ENCODE results near the gene ZNF71.

Gene ZNF71

DNA sequence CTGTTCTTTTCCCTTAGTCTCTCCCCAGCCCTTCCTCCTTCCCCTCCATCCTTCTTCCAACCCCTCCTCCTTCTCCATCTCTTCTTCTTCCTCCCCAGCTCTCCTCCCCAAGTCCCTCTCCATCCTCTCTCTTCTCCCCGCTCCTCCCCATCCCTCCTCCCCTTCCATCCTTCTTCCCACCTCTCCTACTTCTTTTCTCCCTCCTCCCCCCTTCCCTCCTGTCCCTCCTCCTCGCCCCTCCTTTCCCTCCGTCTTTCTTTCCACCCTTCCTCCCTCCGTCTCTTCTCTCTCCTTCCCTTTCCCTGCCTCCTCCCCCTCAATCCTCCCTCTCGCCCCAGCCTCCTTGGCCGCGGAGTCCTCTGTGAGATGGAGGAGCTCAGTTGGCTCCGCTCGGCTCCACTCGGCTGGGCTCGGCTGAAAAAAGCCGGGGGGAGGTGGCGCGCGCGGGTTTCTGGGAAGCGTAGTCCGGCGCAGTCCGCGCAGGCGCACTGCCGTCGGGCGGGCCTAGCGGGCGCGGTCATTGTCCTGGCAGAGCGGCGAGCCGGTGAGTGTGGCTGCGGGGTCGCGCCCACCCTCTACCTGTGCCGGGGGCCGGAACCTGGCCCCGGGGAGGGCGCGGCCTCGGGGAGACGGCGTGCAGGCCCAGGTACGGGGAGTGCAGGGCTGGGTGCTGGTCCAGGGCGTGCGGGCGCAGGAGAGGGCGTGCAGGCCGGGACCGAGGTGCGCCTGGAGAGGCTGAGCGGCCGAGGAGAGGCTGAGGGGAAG lies at the start of gene ZNF71:
Gene ZNF71 (plus strand): TSS at position 520 of the 765 bp plus-strand sequence. CDS start 6,257 bp downstream, outside the sequence.
- Mint-ChIP-seq H3K9me3 (peaks cover 62% of the 10 kb centered on the region), H3K4me3 (peak within 1 kb of the TSS; percentile 89), H3K4me1 (ENCODE audit: low read depth) (peaks cover 19% of the 10 kb centered on the region), H3K36me3 (ENCODE audit: low read depth) (peaks cover 38% of the 10 kb centered on the region), H3K27me3 (no peaks in the 10 kb centered on the region), H3K27ac (peak within 1 kb of the TSS; percentile 82)
- intact Hi-C loops (cut with micrococcal nuclease): loop anchor here (1.0 kb wide), 1 partner anchor 28 kb away; the partner anchor contains the start of gene ZNF470

DNA sequence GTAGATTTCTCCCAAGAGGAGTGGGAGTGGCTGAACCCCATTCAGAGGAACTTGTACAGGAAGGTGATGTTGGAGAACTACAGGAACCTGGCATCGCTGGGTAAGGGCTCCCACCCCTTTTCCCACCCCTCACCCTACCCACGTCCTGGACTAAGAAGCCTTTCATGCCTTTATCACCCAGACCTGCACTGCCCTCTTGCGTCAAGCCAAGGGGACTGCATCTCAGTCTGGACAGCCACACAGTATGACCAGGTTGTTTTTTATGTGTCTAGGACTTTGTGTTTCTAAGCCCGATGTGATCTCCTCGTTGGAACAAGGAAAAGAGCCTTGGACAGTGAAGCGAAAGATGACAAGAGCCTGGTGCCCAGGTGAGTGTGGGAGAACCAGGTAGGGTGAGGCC lies 47.6 kb upstream of the ZNF71 start:
- Mint-ChIP-seq H3K27ac (no peak overlapping the region), H3K27me3 (no peaks in the 10 kb centered on the region), H3K4me1 (ENCODE audit: low read depth) (no peaks in the 10 kb centered on the region), H3K4me3 (no peak overlapping the region), H3K36me3 (ENCODE audit: low read depth) (peaks cover 64% of the 10 kb centered on the region), H3K9me3 (peaks cover 84% of the 10 kb centered on the region)
- intact Hi-C loops (cut with micrococcal nuclease): no loop called here

DNA sequence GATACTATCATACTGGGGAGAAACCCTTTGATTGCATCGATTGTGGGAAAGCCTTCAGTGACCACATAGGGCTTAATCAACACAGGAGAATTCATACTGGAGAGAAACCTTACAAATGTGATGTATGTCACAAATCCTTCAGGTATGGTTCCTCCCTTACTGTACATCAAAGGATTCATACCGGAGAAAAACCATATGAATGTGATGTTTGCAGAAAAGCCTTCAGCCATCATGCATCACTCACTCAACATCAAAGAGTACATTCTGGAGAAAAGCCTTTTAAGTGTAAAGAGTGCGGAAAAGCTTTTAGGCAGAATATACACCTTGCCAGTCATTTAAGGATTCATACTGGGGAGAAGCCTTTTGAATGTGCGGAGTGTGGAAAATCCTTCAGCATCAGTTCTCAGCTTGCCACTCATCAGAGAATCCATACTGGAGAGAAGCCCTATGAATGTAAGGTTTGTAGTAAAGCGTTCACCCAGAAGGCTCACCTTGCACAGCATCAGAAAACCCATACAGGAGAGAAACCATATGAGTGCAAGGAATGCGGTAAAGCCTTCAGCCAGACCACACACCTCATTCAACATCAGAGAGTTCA lies 40.7 kb upstream of the ZNF71 start:
- Mint-ChIP-seq H3K27ac (no peak overlapping the region), H3K4me1 (ENCODE audit: low read depth) (no peaks in the 10 kb centered on the region), H3K36me3 (ENCODE audit: low read depth) (peaks cover 51% of the 10 kb centered on the region), H3K27me3 (no peaks in the 10 kb centered on the region), H3K9me3 (peaks cover 79% of the 10 kb centered on the region), H3K4me3 (no peak overlapping the region)
- intact Hi-C loops (cut with micrococcal nuclease): no loop called here

DNA sequence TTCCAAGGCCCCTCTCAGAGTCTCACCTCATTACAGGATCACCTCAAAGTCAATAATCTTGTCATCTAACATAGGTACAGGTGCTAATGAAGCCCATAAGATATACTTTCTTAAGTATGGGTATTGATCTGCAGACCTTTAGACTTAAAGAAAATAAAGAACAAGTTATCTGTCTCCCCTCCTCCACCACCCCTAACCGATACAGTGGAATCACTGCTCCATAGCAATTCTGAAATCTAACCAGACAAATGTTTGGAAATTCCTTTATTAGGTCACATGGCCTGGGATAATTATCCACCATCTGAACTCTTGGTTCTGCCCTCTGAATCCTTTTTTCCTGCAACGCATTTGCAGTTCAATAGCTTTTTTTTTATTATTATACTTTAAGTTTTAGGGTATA lies 32.3 kb upstream of the ZNF71 start:
- Mint-ChIP-seq H3K27me3 (peaks cover 1% of the 10 kb centered on the region), H3K4me3 (no peak overlapping the region), H3K27ac (no peak overlapping the region), H3K36me3 (ENCODE audit: low read depth) (peaks cover 30% of the 10 kb centered on the region), H3K9me3 (peaks cover 92% of the 10 kb centered on the region), H3K4me1 (ENCODE audit: low read depth) (peaks cover 5% of the 10 kb centered on the region)
- intact Hi-C loops (cut with micrococcal nuclease): no loop called here

DNA sequence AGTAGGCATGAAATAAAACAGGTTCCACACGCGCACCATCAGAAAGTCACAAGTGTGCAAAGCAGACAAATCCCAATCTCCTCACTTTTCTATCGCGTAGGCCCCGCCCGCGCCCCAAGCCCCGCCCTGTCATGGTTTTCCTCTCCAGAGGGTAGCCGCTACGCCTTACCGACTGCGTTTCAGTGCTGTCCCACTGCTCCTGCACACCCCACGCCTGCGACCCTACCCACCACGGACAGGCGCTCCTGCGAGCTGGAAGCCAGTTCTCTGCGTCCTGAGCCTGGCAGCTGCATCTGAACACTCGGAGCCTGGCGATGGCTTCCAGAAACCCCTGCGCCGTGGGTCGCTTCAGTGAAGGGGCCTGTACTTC lies 28.2 kb upstream of the ZNF71 start:
- Mint-ChIP-seq H3K36me3 (ENCODE audit: low read depth) (peaks cover 69% of the 10 kb centered on the region), H3K4me3 (peak overlapping the region; percentile 98), H3K27me3 (peaks cover 1% of the 10 kb centered on the region), H3K9me3 (peaks cover 88% of the 10 kb centered on the region), H3K27ac (peak overlapping the region; percentile 98), H3K4me1 (ENCODE audit: low read depth) (peaks cover 9% of the 10 kb centered on the region)
- intact Hi-C loops (cut with micrococcal nuclease): loop anchor here (1.0 kb wide), 1 partner anchor 28 kb away; the partner anchor contains the start of gene ZNF71

DNA sequence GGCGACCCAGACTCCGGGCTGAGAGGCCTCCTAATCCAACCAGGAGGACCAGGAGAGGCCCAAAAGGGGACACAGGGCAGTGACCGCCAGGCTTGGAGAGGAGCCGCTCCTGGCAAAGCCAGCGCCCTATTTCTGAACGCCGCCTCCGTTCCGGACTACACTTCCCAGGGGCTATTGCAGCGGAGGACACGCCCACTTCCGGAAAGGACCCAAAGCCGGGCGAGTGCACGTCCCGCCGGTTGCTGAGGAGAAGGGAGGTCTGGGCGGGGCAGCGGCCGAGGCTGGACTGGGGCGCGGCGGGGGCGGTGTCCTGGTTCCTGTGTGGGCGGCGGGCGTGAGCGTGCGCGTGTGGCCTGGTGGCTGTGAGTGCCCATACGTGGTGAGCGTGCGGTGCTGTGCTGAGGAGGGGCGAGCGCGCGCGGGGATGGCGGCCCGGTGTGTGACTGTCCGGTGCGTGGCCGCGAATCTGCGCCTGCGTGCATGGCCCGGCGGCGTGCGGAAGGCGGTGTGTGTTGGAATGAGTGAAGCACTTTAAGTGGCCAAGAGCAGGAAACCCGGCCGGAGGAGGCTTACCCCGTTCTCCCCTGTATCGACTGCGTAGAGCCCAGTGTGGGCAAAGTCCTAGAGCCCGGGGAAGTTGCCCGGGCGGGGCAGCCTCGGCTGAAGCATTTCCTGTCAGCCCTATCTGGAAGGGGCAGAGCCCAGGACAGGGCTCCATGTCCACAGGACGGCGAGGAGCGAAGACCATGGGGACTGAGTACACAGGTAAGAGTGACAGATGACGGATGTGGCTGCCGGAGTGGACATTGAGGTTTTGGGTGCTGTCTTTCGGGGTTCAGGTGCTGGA lies 27.6 kb upstream of the ZNF71 start, which contains the start of gene ZNF470:
Gene ZNF470 (plus strand): TSS at position 195 of the 847 bp plus-strand sequence. CDS start 2,844 bp downstream, outside the sequence.
- Mint-ChIP-seq H3K9me3 (peaks cover 87% of the 10 kb centered on the region), H3K36me3 (ENCODE audit: low read depth) (peaks cover 75% of the 10 kb centered on the region), H3K4me1 (ENCODE audit: low read depth) (peaks cover 9% of the 10 kb centered on the region)

DNA sequence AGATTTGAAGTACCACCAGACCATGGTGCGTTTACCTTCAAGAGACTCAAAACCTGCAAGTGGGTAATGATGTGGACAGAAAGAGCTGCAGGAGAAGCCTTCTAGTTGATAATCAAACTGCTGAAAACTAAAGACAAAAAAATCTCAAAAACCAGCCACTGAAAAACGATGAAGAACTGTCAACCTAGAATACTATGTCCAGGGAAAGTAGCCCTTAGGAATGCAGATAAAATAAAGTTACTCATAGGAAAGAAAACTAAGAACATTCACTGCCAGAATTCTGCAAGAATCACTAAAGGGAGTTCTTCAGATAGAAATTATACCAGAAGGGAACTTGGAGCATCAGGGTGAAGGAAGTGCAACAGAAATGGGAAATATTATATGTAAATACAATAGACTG lies 22.5 kb upstream of the ZNF71 start:
- H3K27me3 Mint-ChIP-seq: no peaks in the 10 kb centered on the region
- H3K4me3 Mint-ChIP-seq: no peak overlapping the region
- H3K9me3 Mint-ChIP-seq: peaks cover 90% of the 10 kb centered on the region
- intact Hi-C loops (cut with micrococcal nuclease): no loop called here
- H3K4me1 Mint-ChIP-seq (ENCODE audit: low read depth): peaks cover 6% of the 10 kb centered on the region
- peaks cover 87% of the 10 kb centered on the region for H3K36me3 Mint-ChIP-seq (ENCODE audit: low read depth)
- no peak overlapping the region for H3K27ac Mint-ChIP-seq

More for the DNA sequence above, 27.6 kb upstream of the ZNF71 start, which contains the start of gene ZNF470:
- Mint-ChIP-seq H3K27me3 (peaks cover 1% of the 10 kb centered on the region), H3K27ac (peak within 1 kb of the TSS; percentile 98), H3K4me3 (peak within 1 kb of the TSS; percentile 98)
- intact Hi-C loops (cut with micrococcal nuclease): loop anchor here (1.0 kb wide), 1 partner anchor 28 kb away; the partner anchor contains the start of gene ZNF71

DNA sequence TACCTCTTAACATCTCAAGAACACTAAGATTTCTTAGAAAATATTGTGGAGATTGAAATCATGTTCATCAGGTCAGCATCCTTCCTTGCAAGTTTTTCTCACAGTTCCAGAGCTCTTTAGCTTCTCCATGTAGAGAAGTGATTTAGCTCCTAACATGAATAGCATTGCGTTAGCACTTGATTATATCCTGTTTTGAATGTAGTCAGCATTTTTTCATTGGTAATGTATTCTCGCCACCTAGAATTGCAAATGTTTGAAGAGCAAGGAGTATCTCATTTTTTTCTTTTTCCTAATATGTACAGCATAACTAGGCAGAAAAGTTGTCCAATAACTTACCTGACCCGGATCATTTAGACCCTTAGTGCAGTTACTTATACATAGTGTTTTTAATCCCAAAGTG lies 21.2 kb upstream of the ZNF71 start:
- H3K36me3 Mint-ChIP-seq (ENCODE audit: low read depth): peaks cover 74% of the 10 kb centered on the region
- peaks cover 90% of the 10 kb centered on the region for H3K9me3 Mint-ChIP-seq
- H3K27ac Mint-ChIP-seq: no peak overlapping the region
- intact Hi-C loops (cut with micrococcal nuclease): no loop called here
- no peaks in the 10 kb centered on the region for H3K27me3 Mint-ChIP-seq
- H3K4me1 Mint-ChIP-seq (ENCODE audit: low read depth): no peaks in the 10 kb centered on the region
- H3K4me3 Mint-ChIP-seq: no peak overlapping the region

DNA sequence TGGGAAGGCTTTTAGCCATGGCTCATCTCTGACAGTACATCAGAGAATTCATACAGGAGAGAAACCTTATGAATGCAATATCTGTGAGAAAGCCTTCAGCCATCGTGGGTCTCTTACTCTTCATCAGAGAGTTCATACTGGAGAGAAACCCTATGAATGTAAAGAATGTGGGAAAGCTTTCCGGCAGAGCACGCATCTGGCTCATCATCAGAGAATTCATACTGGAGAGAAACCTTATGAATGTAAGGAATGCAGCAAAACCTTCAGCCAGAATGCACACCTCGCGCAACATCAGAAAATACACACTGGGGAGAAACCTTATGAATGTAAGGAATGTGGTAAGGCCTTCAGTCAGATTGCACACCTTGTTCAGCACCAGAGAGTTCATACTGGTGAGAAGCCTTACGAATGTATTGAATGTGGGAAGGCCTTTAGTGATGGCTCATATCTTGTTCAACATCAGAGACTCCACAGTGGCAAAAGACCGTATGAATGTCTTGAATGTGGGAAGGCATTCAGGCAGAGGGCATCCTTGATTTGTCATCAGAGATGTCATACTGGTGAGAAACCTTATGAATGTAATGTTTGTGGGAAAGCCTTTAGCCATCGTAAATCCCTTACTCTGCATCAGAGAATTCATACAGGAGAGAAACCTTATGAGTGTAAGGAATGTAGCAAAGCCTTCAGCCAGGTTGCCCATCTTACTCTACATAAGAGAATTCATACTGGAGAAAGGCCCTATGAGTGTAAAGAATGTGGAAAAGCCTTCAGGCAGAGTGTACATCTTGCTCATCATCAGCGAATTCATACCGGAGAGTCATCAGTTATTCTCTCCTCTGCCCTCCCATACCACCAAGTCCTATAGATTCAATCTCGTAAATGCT lies 17.1 kb upstream of the ZNF71 start:
- peaks cover 42% of the 10 kb centered on the region for H3K36me3 Mint-ChIP-seq (ENCODE audit: low read depth)

DNA sequence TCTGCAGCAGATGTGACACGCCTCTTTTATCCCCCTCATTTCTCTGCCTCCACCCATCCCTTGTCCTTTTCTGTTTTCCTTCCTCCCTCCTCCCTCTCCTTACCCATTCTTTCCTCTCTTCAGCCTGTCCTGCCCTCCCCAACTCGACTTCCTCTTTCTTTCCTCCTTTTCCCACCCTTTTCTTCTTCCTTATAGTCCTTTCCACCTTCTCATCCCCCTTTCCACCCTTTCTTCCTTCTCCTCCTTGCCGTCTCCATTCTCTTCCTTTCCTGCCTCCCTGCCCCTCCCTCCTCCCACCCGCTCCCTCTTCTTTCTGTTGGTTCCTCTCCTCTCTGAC lies 688 bp upstream of the ZNF71 start:
- peaks cover 38% of the 10 kb centered on the region for H3K36me3 Mint-ChIP-seq (ENCODE audit: low read depth)
- H3K27ac Mint-ChIP-seq: peak overlapping the region; percentile 82
- peaks cover 68% of the 10 kb centered on the region for H3K9me3 Mint-ChIP-seq
- no peaks in the 10 kb centered on the region for H3K27me3 Mint-ChIP-seq
- peaks cover 19% of the 10 kb centered on the region for H3K4me1 Mint-ChIP-seq (ENCODE audit: low read depth)
- intact Hi-C loops (cut with micrococcal nuclease): no loop called here
- peak overlapping the region; percentile 89 for H3K4me3 Mint-ChIP-seq

More for the DNA sequence above, 17.1 kb upstream of the ZNF71 start:
- Mint-ChIP-seq H3K9me3 (peaks cover 95% of the 10 kb centered on the region), H3K27me3 (no peaks in the 10 kb centered on the region), H3K4me3 (no peak overlapping the region), H3K4me1 (ENCODE audit: low read depth) (no peaks in the 10 kb centered on the region), H3K27ac (no peak overlapping the region)
- intact Hi-C loops (cut with micrococcal nuclease): no loop called here

DNA sequence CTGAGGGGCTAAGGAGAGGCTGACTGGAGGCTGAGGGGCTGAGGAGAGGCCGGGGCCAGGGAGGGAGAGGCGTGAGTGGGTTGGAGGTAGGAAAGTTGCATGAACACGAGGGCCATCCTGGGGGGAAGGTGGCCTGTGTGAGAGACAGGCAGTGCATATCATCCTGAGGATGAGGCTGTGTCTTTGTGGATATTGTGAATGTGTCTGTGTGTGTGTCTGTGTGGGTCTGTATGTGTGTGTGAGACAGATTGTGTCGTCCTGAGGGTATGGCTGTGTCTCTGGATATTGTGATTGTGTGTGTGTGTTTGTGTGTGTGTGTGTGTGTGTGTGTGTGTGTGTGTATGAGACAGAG lies 422 bp downstream of the ZNF71 start:
- H3K4me3 Mint-ChIP-seq: peak overlapping the region; percentile 89

DNA sequence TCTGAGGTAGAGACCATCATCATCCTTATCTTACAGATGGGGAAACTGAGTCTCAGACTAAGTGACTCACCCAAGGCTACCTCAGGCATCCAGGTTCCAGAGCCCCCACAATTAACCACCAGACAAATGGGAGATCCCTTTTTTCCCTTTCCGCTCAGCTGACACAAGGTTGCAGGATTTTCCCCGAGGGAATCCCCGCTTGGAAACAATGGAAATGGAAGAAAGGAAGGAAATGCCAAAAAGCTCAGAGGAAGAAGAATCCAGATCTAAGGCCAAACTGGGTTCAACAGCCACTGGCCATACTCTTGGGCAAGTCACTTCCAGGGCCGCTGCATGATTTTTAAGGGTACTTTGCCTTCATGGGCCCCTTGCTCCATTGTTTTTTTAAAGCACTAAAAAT lies 1.6 kb downstream of the ZNF71 start:
- Mint-ChIP-seq H3K4me1 (ENCODE audit: low read depth) (peaks cover 19% of the 10 kb centered on the region), H3K36me3 (ENCODE audit: low read depth) (peaks cover 53% of the 10 kb centered on the region), H3K27me3 (no peaks in the 10 kb centered on the region), H3K27ac (no peak overlapping the region), H3K4me3 (no peak overlapping the region), H3K9me3 (peaks cover 61% of the 10 kb centered on the region)
- intact Hi-C loops (cut with micrococcal nuclease): no loop called here

More for the DNA sequence above, 422 bp downstream of the ZNF71 start:
- H3K9me3 Mint-ChIP-seq: peaks cover 61% of the 10 kb centered on the region
- peaks cover 42% of the 10 kb centered on the region for H3K36me3 Mint-ChIP-seq (ENCODE audit: low read depth)
- peak overlapping the region; percentile 82 for H3K27ac Mint-ChIP-seq
- intact Hi-C loops (cut with micrococcal nuclease): loop anchor here (1.0 kb wide), 1 partner anchor 28 kb away; the partner anchor contains the start of gene ZNF470
- peaks cover 19% of the 10 kb centered on the region for H3K4me1 Mint-ChIP-seq (ENCODE audit: low read depth)
- H3K27me3 Mint-ChIP-seq: no peaks in the 10 kb centered on the region

DNA sequence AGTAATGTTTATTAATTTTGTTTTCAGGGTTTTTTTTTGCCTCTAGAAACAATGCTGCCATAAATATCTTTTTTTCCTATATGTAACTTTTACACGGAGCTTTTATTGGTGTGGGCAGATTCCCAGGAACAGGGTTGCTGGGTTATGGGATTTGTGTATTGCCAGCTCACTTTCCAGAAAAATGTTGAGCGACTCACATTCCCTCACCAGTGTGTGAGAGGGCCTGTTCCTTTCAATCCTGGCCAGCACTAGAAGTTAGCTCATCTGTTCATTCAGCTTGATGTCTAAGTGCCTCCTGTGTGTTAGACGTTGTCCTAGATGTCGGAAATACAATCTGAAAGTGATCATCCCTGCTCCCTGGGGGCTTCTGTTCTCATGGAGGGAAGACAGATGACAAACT lies 2.6 kb downstream of the ZNF71 start:
- peaks cover 19% of the 10 kb centered on the region for H3K4me1 Mint-ChIP-seq (ENCODE audit: low read depth)
- H3K9me3 Mint-ChIP-seq: peaks cover 61% of the 10 kb centered on the region
- no peak overlapping the region for H3K4me3 Mint-ChIP-seq
- H3K36me3 Mint-ChIP-seq (ENCODE audit: low read depth): peaks cover 63% of the 10 kb centered on the region
- intact Hi-C loops (cut with micrococcal nuclease): no loop called here
- H3K27ac Mint-ChIP-seq: no peak overlapping the region
- H3K27me3 Mint-ChIP-seq: no peaks in the 10 kb centered on the region

Measured in dendritic cell treated with granulocyte-macrophage colony-stimulating factor and Interleukin-4, amounts not matched to agents 40 ng/mL and 50 ng/mL, for 4 days (primary cell).